Activated naive CD4-positive, alpha-beta T cell treated with anti-CD3 and anti-CD28 coated beads, Interleukin-2, amount 10 ng/mL, durations not matched to agents 7 days and 5 days (primary cell): Measurements from ENCODE around the gene ALG6.
A peak's percentile ranks its signal among the peaks of the same experiment; 100 is the strongest.

ENCODE experiments used
- CTCF ChIA-PET: fragments of 350-600 bp; sonication (Branson Sonifier 250); formaldehyde crosslinking; loops from one replicate; lab custom pipeline; 2021; ENCODE audit warnings: antibody characterized with exemption; lab: Charles Lee
- DNase-seq: peaks from one replicate; pipeline ENCODE4 v3.0.0-alpha.2; 2020
- H3K27ac Mint-ChIP-seq: one replicate; pipeline ENCODE4 v1.8.0; 2021; ENCODE audit warnings: mild to moderate bottlenecking, moderate library complexity, mixed read lengths
- H3K27me3 Mint-ChIP-seq: one replicate; pipeline ENCODE4 v1.8.0; 2021; ENCODE audit warnings: mild to moderate bottlenecking, mixed read lengths
- H3K36me3 Mint-ChIP-seq: one replicate; pipeline ENCODE4 v1.8.0; 2021; ENCODE audit warnings: mixed read lengths
- H3K4me1 Mint-ChIP-seq: one replicate; pipeline ENCODE4 v1.8.0; 2021; ENCODE audit warnings: mixed read lengths
- H3K4me3 Mint-ChIP-seq: one replicate; pipeline ENCODE4 v1.8.0; 2021; ENCODE audit warnings: mild to moderate bottlenecking, moderate library complexity, mixed read lengths
- H3K9me3 Mint-ChIP-seq: one replicate; pipeline ENCODE4 v1.8.0; 2021; ENCODE audit warnings: mixed read lengths

The ALG6 gene

GRCh38 chr1:63367215-63368103, at the start of gene ALG6:
Gene ALG6 (plus strand): TSS chr1:63367627. CDS start chr1:63370978, 3,351 bp downstream.
- Mint-ChIP-seq H3K27me3 (peaks cover 9% of the 10 kb centered on the region), H3K36me3 (peaks cover 13% of the 10 kb centered on the region), H3K9me3 (no peaks in the 10 kb centered on the region), H3K4me3 (peak within 1 kb of the TSS; percentile 89), H3K27ac (peak within 1 kb of the TSS; percentile 66), H3K4me1 (peaks cover 25% of the 10 kb centered on the region)
- DNase-seq, result peak; percentile 90
- CTCF ChIA-PET, result interaction anchor here (1.1 kb wide), 1 partner anchor 9 kb away, joined by 3 read pairs; no protein-coding TSS in a partner anchor

DNA sequence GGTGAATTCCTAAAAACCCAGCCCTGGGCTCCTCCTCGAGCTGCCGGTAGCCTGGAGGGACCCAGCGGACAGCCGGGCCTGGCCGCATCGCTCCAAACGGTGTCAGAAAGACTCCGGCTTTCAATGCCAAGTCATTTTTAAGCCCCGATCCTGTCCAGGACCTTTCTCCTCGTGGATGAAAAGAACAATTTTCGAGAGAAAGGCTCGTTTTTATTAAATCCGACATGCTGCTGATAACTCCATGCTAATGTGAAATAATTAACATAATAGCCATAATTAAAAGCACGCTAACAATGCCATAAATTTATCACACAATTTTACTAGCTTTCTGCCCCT, 49.6 kb upstream of the ALG6 start:
- Mint-ChIP-seq H3K36me3 (peaks cover 28% of the 10 kb centered on the region), H3K27me3 (peaks cover 95% of the 10 kb centered on the region), H3K4me3 (peak overlapping the region; percentile 61), H3K27ac (peak overlapping the region; percentile 81), H3K4me1 (peaks cover 36% of the 10 kb centered on the region), H3K9me3 (peaks cover 3% of the 10 kb centered on the region)
- CTCF ChIA-PET, result no interaction called here
- no peak for DNase-seq

DNA sequence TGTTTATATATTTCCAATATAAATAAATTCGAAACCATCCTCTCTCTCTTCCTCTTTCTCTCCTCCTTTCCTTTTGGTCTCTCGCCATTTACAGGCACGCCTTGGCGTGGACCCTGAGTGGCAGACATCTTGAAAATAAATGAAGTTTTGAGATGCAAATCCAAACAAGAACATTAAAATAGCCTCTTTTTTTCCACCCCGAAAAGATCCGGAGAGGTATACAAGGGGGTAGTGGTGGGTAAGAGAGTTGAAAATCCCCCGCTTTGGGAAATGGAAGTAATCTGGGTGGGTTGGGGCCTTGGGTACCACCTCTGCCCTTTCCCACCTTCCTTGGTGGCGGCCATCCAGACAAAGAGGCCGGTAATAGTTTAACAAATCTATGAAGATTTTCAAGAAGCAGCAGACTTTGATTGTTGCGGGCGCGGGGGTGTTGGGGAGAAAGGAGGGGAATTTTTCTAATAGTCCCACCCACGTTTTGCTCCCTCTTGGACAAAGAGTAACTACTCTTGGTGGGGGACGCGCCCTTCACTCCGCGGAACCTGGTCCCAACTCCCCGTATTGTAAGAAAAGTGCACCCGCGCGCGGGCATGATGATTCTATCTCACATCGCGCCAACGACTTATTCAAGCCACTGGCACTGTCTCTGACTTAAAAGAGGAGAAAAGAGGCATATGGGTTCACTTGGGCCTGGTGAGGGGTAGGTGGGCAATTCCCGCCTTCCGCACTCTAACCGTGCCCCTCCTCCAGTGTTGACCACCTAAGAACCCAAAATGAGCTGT, 49.0 kb upstream of the ALG6 start:
- CTCF ChIA-PET, result interaction anchor here (1.7 kb wide), 1 partner anchor 123 kb away, joined by 6 read pairs; no protein-coding TSS in a partner anchor
- Mint-ChIP-seq H3K27me3 (peaks cover 95% of the 10 kb centered on the region), H3K27ac (peak overlapping the region; percentile 81)

GRCh38 chr1:63319046-63320021, 48.1 kb upstream of the ALG6 start:
- H3K36me3 Mint-ChIP-seq, result peaks cover 28% of the 10 kb centered on the region
- peak overlapping the region; percentile 83 for H3K27ac Mint-ChIP-seq
- H3K4me1 Mint-ChIP-seq, result peaks cover 39% of the 10 kb centered on the region
- H3K9me3 Mint-ChIP-seq, result peaks cover 3% of the 10 kb centered on the region
- H3K27me3 Mint-ChIP-seq, result peaks cover 94% of the 10 kb centered on the region
- no peak for DNase-seq
- peak overlapping the region; percentile 37 for H3K4me3 Mint-ChIP-seq
- CTCF ChIA-PET, result interaction anchor here (1.7 kb wide), 1 partner anchor 122 kb away, joined by 6 read pairs; no protein-coding TSS in a partner anchor

More for the DNA sequence above, 49.0 kb upstream of the ALG6 start:
- Mint-ChIP-seq H3K4me3 (peak overlapping the region; percentile 61), H3K36me3 (peaks cover 28% of the 10 kb centered on the region), H3K9me3 (peaks cover 3% of the 10 kb centered on the region), H3K4me1 (peaks cover 37% of the 10 kb centered on the region)
- DNase-seq, result no peak

DNA sequence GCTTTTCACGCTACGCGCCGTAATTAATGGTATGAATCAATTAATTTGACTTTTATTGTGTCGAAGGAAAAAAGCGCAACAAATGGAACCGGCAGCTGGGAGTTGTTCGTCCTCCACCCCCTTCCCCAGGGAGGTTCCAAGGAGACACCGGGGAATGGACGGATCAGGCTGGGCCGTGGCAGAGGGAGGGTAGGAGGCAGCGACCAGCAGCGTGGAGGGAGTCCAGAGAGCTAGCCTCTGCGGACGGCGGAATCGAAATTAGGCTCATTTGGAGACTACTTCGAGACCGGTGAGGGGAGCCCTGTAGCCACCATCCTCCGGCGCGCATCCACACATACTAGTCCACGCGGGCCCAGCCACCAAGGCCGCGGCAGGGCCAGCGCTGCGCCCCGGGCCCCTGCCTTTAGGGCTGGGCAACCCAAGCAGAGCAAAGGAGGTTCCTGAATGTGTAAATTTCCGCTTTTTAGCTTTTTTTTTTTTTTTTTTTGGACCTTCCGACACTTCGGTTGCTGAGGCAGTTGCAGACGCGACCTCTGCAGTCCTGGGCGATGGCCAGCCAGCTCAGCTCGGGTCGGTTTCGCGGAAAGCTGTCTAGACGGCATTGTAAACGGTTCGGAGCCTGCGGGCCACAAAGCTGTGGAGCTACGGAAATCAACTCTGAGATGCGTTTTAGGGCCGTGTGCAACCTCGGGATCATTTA, 47.3 kb upstream of the ALG6 start:
- Mint-ChIP-seq H3K36me3 (peaks cover 32% of the 10 kb centered on the region), H3K27ac (peak overlapping the region; percentile 83), H3K27me3 (peaks cover 96% of the 10 kb centered on the region), H3K4me1 (peaks cover 46% of the 10 kb centered on the region), H3K4me3 (peak overlapping the region; percentile 37), H3K9me3 (peaks cover 3% of the 10 kb centered on the region)
- CTCF ChIA-PET, result interaction anchor here (0.7 to 1.7 kb wide), 2 partner anchors 121 to 218 kb away, joined by 4 to 6 read pairs; no protein-coding TSS in a partner anchor
- no peak for DNase-seq

DNA sequence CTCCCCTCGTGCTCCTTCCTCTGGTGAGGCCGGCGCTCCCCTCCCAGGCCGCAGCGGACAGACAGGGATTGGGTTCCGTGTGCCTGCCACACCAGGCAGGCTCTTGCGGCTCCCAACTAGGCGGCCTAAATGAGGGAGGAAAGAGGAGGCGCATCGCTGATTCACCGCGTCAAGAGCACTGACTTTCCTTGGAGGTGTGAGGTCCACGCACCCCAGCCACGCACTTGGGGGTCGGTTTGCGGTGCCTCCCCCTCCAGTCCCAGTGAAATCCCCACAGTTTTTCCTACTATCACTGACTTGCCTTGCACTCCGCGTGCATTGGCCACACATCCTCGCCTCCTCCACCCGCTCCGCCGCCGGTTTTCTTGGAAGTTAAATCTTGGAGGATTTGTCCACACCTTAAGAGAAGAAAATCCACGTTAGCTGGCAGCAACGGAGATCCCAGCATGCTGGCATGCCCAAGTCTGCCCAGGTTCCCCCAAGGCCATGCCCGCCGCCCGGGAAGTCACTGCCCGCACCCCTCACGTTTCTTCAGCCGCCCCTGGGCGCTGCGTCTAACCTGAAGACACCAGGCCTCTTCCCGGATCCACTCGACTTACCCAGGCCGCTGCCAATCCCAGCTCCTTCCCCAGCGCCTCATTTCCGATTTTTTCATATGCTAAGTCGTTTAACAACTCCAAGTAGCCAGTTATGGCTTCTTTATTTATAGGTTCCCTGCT, 46.2 kb upstream of the ALG6 start:
- Mint-ChIP-seq H3K36me3 (peaks cover 29% of the 10 kb centered on the region), H3K4me3 (peak overlapping the region; percentile 70), H3K9me3 (peaks cover 3% of the 10 kb centered on the region), H3K27me3 (peaks cover 93% of the 10 kb centered on the region), H3K27ac (peak overlapping the region; percentile 77), H3K4me1 (peaks cover 47% of the 10 kb centered on the region)
- DNase-seq, result no peak
- CTCF ChIA-PET, result interaction anchor here (0.7 to 1.8 kb wide), 3 partner anchors 10 to 217 kb away, joined by 3 to 8 read pairs (median 4); no protein-coding TSS in a partner anchor

GRCh38 chr1:63321785-63322113, 45.7 kb upstream of the ALG6 start:
- CTCF ChIA-PET, result interaction anchor here (0.7 to 1.8 kb wide), 2 partner anchors 9 to 210 kb away, joined by 3 to 8 read pairs; no protein-coding TSS in a partner anchor
- H3K9me3 Mint-ChIP-seq, result peaks cover 3% of the 10 kb centered on the region
- DNase-seq, result no peak
- peaks cover 28% of the 10 kb centered on the region for H3K36me3 Mint-ChIP-seq
- H3K4me1 Mint-ChIP-seq, result peaks cover 46% of the 10 kb centered on the region
- peaks cover 93% of the 10 kb centered on the region for H3K27me3 Mint-ChIP-seq
- peak overlapping the region; percentile 70 for H3K4me3 Mint-ChIP-seq
- H3K27ac Mint-ChIP-seq, result peak overlapping the region; percentile 77

GRCh38 chr1:63322114-63322943, 45.1 kb upstream of the ALG6 start, which contains the start of gene FOXD3:
Gene FOXD3 (plus strand): TSS chr1:63322567. CDS start chr1:63323059, 492 bp downstream.
- Mint-ChIP-seq H3K36me3 (peaks cover 29% of the 10 kb centered on the region), H3K27me3 (peaks cover 93% of the 10 kb centered on the region), H3K4me3 (peak within 1 kb of the TSS; percentile 70), H3K27ac (peak within 1 kb of the TSS; percentile 81), H3K4me1 (peaks cover 49% of the 10 kb centered on the region), H3K9me3 (peaks cover 3% of the 10 kb centered on the region)
- DNase-seq, result peak; percentile 48
- CTCF ChIA-PET, result interaction anchor here (0.6 to 1.8 kb wide), 3 partner anchors 9 to 233 kb away, joined by 3 to 8 read pairs (median 3); no protein-coding TSS in a partner anchor

GRCh38 chr1:63322944-63323864, 44.2 kb upstream of the ALG6 start:
- Mint-ChIP-seq H3K36me3 (peaks cover 29% of the 10 kb centered on the region), H3K27ac (peak overlapping the region; percentile 80), H3K4me3 (peak overlapping the region; percentile 65), H3K9me3 (peaks cover 3% of the 10 kb centered on the region), H3K4me1 (peaks cover 49% of the 10 kb centered on the region), H3K27me3 (peaks cover 93% of the 10 kb centered on the region)
- peak; percentile 56 for DNase-seq
- CTCF ChIA-PET, result interaction anchor here (0.6 to 1.8 kb wide), 2 partner anchors 8 to 232 kb away, joined by 3 to 8 read pairs; no protein-coding TSS in a partner anchor

DNA sequence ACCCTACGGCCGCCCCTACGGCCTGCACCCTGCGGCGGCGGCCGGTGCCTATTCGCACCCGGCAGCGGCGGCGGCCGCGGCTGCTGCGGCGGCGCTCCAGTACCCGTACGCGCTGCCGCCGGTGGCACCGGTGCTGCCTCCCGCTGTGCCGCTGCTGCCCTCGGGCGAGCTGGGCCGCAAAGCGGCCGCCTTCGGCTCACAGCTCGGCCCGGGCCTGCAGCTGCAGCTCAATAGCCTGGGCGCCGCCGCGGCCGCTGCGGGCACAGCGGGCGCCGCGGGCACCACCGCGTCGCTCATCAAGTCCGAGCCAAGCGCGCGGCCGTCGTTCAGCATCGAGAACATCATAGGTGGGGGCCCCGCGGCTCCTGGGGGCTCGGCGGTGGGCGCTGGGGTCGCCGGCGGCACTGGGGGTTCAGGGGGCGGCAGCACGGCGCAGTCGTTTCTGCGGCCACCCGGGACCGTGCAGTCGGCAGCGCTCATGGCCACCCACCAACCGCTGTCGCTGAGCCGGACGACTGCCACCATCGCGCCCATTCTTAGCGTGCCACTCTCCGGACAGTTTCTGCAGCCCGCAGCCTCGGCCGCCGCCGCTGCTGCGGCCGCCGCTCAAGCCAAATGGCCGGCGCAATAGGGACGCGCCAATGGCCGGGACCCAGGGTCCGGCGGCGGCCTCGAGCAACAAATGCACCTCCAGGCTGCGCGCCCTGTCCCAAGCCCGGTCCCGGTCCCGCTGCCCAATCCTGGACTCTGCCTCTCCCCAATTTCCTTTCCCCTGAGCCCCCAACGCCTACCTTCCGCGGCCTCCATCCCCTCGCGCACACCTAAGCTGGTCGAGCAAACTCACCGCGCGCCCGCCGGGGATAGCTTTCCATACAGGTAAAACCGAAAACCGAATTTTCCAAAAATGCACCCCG, 43.3 kb upstream of the ALG6 start:
- Mint-ChIP-seq H3K36me3 (peaks cover 23% of the 10 kb centered on the region), H3K27me3 (peaks cover 93% of the 10 kb centered on the region), H3K4me1 (peaks cover 44% of the 10 kb centered on the region), H3K27ac (peak overlapping the region; percentile 89), H3K9me3 (peaks cover 3% of the 10 kb centered on the region), H3K4me3 (peak overlapping the region; percentile 70)
- CTCF ChIA-PET, result no interaction called here
- no peak for DNase-seq
